Panc1 (cell line): ENCODE results near the gene RWDD4.

ENCODE experiments used
- POLR2AphosphoS5 ChIP-seq: IDR thresholded peaks from 2 replicates; pipeline ENCODE4 v1.6.1; 2012; ENCODE audit warnings: mild to moderate bottlenecking, low read depth, low read length, moderate library complexity
- TCF7L2 ChIP-seq: IDR thresholded peaks from 2 replicates; pipeline ENCODE4 v1.6.1; 2011; ENCODE audit warnings: mild to moderate bottlenecking, low read depth, low read length, inconsistent platforms
- TF ChIP-seq, protein P1 (sequence below): fragments of 450-650 bp; IDR thresholded peaks from 2 replicates; pipeline ENCODE4 v1.5.1; 2017; ENCODE audit warnings: mild to moderate bottlenecking
- TF ChIP-seq, protein P2 (sequence below), 2 experiments: IDR thresholded peaks; 2 replicates each; pipeline ENCODE4 v1.6.1; 2011 to 2012; ENCODE audit warnings: low read depth in 2 of 2, control low read depth in 1 of 2, low read length in 1 of 2, mild to moderate bottlenecking in 1 of 2, moderate library complexity in 1 of 2; ENCODE audit not compliant: insufficient read depth in 1 of 2

DNA sequence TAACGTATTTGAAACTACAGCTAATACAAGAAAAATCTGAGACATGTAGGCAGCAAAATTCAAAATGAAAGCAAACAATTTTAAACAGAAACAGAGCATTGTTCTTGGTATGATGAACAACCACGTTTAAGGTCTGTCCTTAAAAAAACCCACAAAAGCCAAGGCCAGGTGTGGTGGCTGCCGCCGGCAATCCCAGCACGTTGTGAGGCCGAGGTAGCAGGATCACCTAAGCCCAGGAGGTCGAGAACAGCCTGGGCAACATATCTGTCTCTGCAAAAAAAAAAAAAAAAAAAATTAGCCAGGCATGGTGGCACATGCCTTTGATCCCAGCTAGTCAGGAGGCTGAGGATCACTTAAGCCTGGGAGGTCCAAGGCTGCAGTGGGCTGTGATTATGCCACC lies 13.7 kb downstream of the RWDD4 start:
- TF ChIP-seq, protein P1, sequence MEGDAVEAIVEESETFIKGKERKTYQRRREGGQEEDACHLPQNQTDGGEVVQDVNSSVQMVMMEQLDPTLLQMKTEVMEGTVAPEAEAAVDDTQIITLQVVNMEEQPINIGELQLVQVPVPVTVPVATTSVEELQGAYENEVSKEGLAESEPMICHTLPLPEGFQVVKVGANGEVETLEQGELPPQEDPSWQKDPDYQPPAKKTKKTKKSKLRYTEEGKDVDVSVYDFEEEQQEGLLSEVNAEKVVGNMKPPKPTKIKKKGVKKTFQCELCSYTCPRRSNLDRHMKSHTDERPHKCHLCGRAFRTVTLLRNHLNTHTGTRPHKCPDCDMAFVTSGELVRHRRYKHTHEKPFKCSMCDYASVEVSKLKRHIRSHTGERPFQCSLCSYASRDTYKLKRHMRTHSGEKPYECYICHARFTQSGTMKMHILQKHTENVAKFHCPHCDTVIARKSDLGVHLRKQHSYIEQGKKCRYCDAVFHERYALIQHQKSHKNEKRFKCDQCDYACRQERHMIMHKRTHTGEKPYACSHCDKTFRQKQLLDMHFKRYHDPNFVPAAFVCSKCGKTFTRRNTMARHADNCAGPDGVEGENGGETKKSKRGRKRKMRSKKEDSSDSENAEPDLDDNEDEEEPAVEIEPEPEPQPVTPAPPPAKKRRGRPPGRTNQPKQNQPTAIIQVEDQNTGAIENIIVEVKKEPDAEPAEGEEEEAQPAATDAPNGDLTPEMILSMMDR = no peak
- TF ChIP-seq TCF7L2 (no peak), POLR2AphosphoS5 (no peak)
- TF ChIP-seq, protein P2, sequence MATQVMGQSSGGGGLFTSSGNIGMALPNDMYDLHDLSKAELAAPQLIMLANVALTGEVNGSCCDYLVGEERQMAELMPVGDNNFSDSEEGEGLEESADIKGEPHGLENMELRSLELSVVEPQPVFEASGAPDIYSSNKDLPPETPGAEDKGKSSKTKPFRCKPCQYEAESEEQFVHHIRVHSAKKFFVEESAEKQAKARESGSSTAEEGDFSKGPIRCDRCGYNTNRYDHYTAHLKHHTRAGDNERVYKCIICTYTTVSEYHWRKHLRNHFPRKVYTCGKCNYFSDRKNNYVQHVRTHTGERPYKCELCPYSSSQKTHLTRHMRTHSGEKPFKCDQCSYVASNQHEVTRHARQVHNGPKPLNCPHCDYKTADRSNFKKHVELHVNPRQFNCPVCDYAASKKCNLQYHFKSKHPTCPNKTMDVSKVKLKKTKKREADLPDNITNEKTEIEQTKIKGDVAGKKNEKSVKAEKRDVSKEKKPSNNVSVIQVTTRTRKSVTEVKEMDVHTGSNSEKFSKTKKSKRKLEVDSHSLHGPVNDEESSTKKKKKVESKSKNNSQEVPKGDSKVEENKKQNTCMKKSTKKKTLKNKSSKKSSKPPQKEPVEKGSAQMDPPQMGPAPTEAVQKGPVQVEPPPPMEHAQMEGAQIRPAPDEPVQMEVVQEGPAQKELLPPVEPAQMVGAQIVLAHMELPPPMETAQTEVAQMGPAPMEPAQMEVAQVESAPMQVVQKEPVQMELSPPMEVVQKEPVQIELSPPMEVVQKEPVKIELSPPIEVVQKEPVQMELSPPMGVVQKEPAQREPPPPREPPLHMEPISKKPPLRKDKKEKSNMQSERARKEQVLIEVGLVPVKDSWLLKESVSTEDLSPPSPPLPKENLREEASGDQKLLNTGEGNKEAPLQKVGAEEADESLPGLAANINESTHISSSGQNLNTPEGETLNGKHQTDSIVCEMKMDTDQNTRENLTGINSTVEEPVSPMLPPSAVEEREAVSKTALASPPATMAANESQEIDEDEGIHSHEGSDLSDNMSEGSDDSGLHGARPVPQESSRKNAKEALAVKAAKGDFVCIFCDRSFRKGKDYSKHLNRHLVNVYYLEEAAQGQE (IDR thresholded peaks at IDR 0.05; ENCODE audit: insufficient read depth in 1 of 2, low read depth in 2 of 2, low read length in 1 of 2) = no peak
